K562 (cell line): ENCODE results near the gene LRRIQ4. TPM values are rescaled to one million over a fixed set of nuclear protein-coding genes. Genes with fewer than 3 reads are reported as not detected.
A peak's percentile ranks its signal among the peaks of the same experiment; 100 is the strongest.

Experiments used
- ADNP ChIP-seq: fragments of 200-800 bp; sonication (Bioruptor generic); IDR thresholded peaks from 2 replicates; pipeline ENCODE4 v1.6.1; 2016; ENCODE audit warnings: missing genetic modification characterization, missing compliant biosample characterization
- BCLAF1 ChIP-seq, 2 experiments: fragments of 450-650 bp in 1 of 2; IDR thresholded peaks; 2 replicates each; pipeline ENCODE4 v1.6.1; 2011 to 2017; ENCODE audit warnings: low read depth in 2 of 2, antibody characterized with exemption in 1 of 2, borderline replicate concordance in 1 of 2, low read length in 1 of 2, mild to moderate bottlenecking in 1 of 2, mixed read lengths in 1 of 2; ENCODE audit not compliant: control insufficient read depth in 1 of 2
- FOS ChIP-seq: IDR thresholded peaks from 3 replicates; pipeline ENCODE4 v1.6.1; 2011; ENCODE audit not compliant: insufficient read length; ENCODE audit errors: extremely low read depth
- GTF2B ChIP-seq: IDR thresholded peaks from 2 replicates; pipeline ENCODE4 v1.6.1; 2011; ENCODE audit not compliant: insufficient read length; ENCODE audit errors: extremely low read depth
- GTF2E2 ChIP-seq: fragments of 200-800 bp; sonication (Bioruptor generic); IDR thresholded peaks from 2 replicates; pipeline ENCODE4 v1.6.1; 2016; ENCODE audit warnings: missing genetic modification characterization, missing compliant biosample characterization
- NFRKB ChIP-seq: fragments of 450-650 bp; IDR thresholded peaks from 2 replicates; pipeline ENCODE4 v1.6.1; 2016; ENCODE audit warnings: low read depth
- RBBP5 ChIP-seq: fragments of 200-600 bp; sonication (generic); IDR thresholded peaks from 2 replicates; pipeline ENCODE4 v1.6.1; 2012; ENCODE audit warnings: borderline replicate concordance, mild to moderate bottlenecking, low read length, control low read depth, inconsistent platforms; ENCODE audit not compliant: insufficient read depth, poor library complexity, severe bottlenecking
- TCF7L2 ChIP-seq: fragments of 150-350 bp; IDR thresholded peaks from 2 replicates; pipeline ENCODE4 v1.6.1; 2016; ENCODE audit warnings: low read depth, mild to moderate bottlenecking, low read length, moderate library complexity
- ZBTB40 ChIP-seq, 2 experiments: fragments of 450-650 bp in 1 of 2; sonication (generic) in 1 of 2; formaldehyde crosslinking in 1 of 2; IDR thresholded peaks; 2 replicates each; pipeline versions ENCODE4 v1.7.1 to v1.9.0; 2016 to 2022; ENCODE audit warnings: inconsistent platforms in 1 of 2, mild to moderate bottlenecking in 1 of 2, missing genetic modification reagents in 1 of 2
- ZNF165 ChIP-seq: fragments of 250-450 bp; sonication (Bioruptor Pico); IDR thresholded peaks from 2 replicates; pipeline ENCODE4 v1.4.0; 2020; ENCODE audit warnings: borderline replicate concordance
- polyA plus RNA-seq, 8 experiments: library from polyadenylated mRNA; depleted of rRNA in 4 of 8; stranded (reverse) in 5 of 8; unstranded in 3 of 8; fragments of >200 nt; fragmentation: Nextera tagmentation in 2 of 8; fragmentation: Illumina TruSeq in 1 of 8; extraction: Ambion mirVana in 2 of 8; extraction: Trizol in 1 of 8; gene quantifications; 2 replicates each; pipeline versions ENCODE4 v1.2.1 to v1.2.3, GENCODE V29; 2011 to 2014; ENCODE audit warnings: inconsistent platforms in 1 of 8, missing spikeins in 1 of 8
- total RNA-seq, 7 experiments: library from RNA; depleted of rRNA in 6 of 7; stranded (reverse); fragments of >200 nt in 6 of 7; fragmentation: Illumina TruSeq in 2 of 7; extraction: Trizol in 2 of 7; gene quantifications; 2 replicates each; pipeline versions ENCODE4 v1.2.1 to v1.2.3, GENCODE V29; 2011 to 2021; ENCODE audit warnings: low replicate concordance in 1 of 7

LRRIQ4 gene
- total and polyA plus RNA-seq, 9 of the 15 experiments (the other 6 are each of a cell fraction or from before 2014, with no cell fraction given) = not detected

GRCh38 chr3:169764882-169765612 lies 47.6 kb upstream of the LRRIQ4 start, which contains the start of gene TERC (continued):
- no peak for TF ChIP-seq ADNP (tag)
- 0 out of 2 replicates have a peak, but pooled peaks have one; percentile 17 for TF ChIP-seq NFRKB
- 0 out of 2 replicates have a peak, but pooled peaks have one; percentile 27 for TF ChIP-seq TCF7L2
- no peak for TF ChIP-seq FOS
- peak; percentile 60 for TF ChIP-seq RBBP5
- TF ChIP-seq BCLAF1 (IDR thresholded peaks at IDR 0.05; ENCODE audit: borderline replicate concordance in 1 of 2, control insufficient read depth in 1 of 2, low read depth in 2 of 2, low read length in 1 of 2) = no peak
- peak; percentile 92 for TF ChIP-seq ZBTB40 (IDR thresholded peaks at IDR 0.05)
- TF ChIP-seq ZBTB40 (CRISPR knock-in tag; IDR thresholded peaks at IDR 0.05) = no peak
- TF ChIP-seq ZNF165 (CRISPR knock-in tag) = no peak
- TF ChIP-seq GTF2E2 = no peak
- TF ChIP-seq GTF2B = no peak
